IMR-90 (cell line): ENCODE data around the gene PIEZO1. TPM values are rescaled to one million over a fixed set of nuclear protein-coding genes. Genes with fewer than 3 reads are reported as not detected.

Source experiments
- ATAC-seq: fragments of 200-7000 bp; cut with Tn5 transposase; 2 replicates; pipeline ENCODE4 v1.9.1; 2020; ENCODE audit warnings: low read depth, mild to moderate bottlenecking, moderate library complexity
- BruUV-seq: library from RNA; stranded (reverse); fragments of 400-500 nt; replicated peaks from 2 replicates; lab custom pipeline; 2021; lab: Mats Ljungman, UMichigan
- CTCF ChIA-PET: fragments of 300-600 bp; formaldehyde crosslinking; extraction: SDS; loops from one replicate; lab custom pipeline; 2021; ENCODE audit warnings: antibody characterized with exemption; lab: Yijun Ruan, JAX
- POLR2A ChIA-PET: fragments of 300-600 bp; sonication (Branson Sonifier 250); formaldehyde crosslinking; loops from one replicate; lab custom pipeline; 2022; ENCODE audit warnings: antibody characterized with exemption; ENCODE audit not compliant: unreplicated experiment; lab: Charles Lee
- DNase-seq: peaks from one replicate; pipeline ENCODE4 v3.0.0; 2013
- H2AFZ ChIP-seq: replicated peaks from 2 replicates; pipeline ENCODE3; 2013; ENCODE audit warnings: low read length, mild to moderate bottlenecking; ENCODE audit not compliant: poor library complexity
- H2AK5ac ChIP-seq: 2 replicates; pipeline ENCODE4 v1.6.1; 2013; ENCODE audit warnings: low read depth, low read length, inconsistent platforms
- H2AK9ac ChIP-seq: replicated peaks from 2 replicates; pipeline ENCODE3; 2013; ENCODE audit warnings: mild to moderate bottlenecking, low read depth, low read length, moderate library complexity; ENCODE audit not compliant: poor library complexity
- H2BK120ac ChIP-seq: 2 replicates; pipeline ENCODE4 v1.6.1; 2013; ENCODE audit warnings: low read depth, low read length, inconsistent platforms
- H2BK15ac ChIP-seq: 3 replicates; pipeline ENCODE4 v1.6.1; 2013; ENCODE audit warnings: low read depth, low read length, inconsistent platforms
- H2BK20ac ChIP-seq: 2 replicates; pipeline ENCODE4 v1.6.1; 2013; ENCODE audit warnings: low read depth, mild to moderate bottlenecking, inconsistent platforms, low read length, moderate library complexity
- H2BK5ac ChIP-seq: 2 replicates; pipeline ENCODE4 v1.6.1; 2013; ENCODE audit warnings: mild to moderate bottlenecking, low read depth, low read length, inconsistent platforms; ENCODE audit not compliant: poor library complexity, severe bottlenecking
- H3K14ac ChIP-seq: replicated peaks from 2 replicates; pipeline ENCODE4 v1.6.1; 2013; ENCODE audit warnings: low read depth, low read length, inconsistent platforms
- H3K18ac ChIP-seq: 2 replicates; pipeline ENCODE4 v1.6.1; 2013; ENCODE audit warnings: low read depth, low read length, control low read depth
- H3K23ac ChIP-seq: 2 replicates; pipeline ENCODE4 v1.6.1; 2013; ENCODE audit warnings: low read depth, low read length, inconsistent platforms
- H3K27ac ChIP-seq: 2 replicates; pipeline ENCODE4 v1.5.1; 2013; ENCODE audit warnings: mild to moderate bottlenecking, control low read depth, low read length; ENCODE audit not compliant: insufficient read depth
- H3K27me3 ChIP-seq: 2 replicates; pipeline ENCODE4 v1.6.1; 2013; ENCODE audit warnings: low read length; ENCODE audit not compliant: control insufficient read depth, insufficient read depth
- H3K36me3 ChIP-seq: 2 replicates; pipeline ENCODE4 v1.6.1; 2013; ENCODE audit warnings: low read length, mixed read lengths; ENCODE audit not compliant: control insufficient read depth, insufficient read depth
- H3K4ac ChIP-seq: 2 replicates; pipeline ENCODE4 v1.6.1; 2013; ENCODE audit warnings: low read depth, low read length, inconsistent platforms
- H3K4me1 ChIP-seq: 2 replicates; pipeline ENCODE4 v1.6.1; 2013; ENCODE audit warnings: low read length, mixed read lengths; ENCODE audit not compliant: control insufficient read depth, insufficient read depth
- H3K4me2 ChIP-seq: 2 replicates; pipeline ENCODE4 v1.6.1; 2013; ENCODE audit warnings: low read depth, mild to moderate bottlenecking, control low read depth, low read length, moderate library complexity
- H3K4me3 ChIP-seq: 2 replicates; pipeline ENCODE4 v1.5.1; 2013; ENCODE audit warnings: low read depth, mild to moderate bottlenecking, control low read depth, low read length, moderate library complexity; ENCODE audit not compliant: insufficient read depth
- H3K56ac ChIP-seq: 2 replicates; pipeline ENCODE4 v1.6.1; 2013; ENCODE audit warnings: low read length, inconsistent platforms; ENCODE audit not compliant: insufficient read depth; ENCODE audit errors: extremely low read depth
- H3K79me1 ChIP-seq, 2 experiments: 2 replicates each; pipeline ENCODE4 v1.6.1; 2013; ENCODE audit warnings: low read length in 2 of 2, inconsistent platforms in 1 of 2, low read depth in 1 of 2
- H3K9ac ChIP-seq: 2 replicates; pipeline ENCODE4 v1.6.1; 2013; ENCODE audit warnings: low read depth, low read length, control low read depth
- H3K9me1 ChIP-seq: 2 replicates; pipeline ENCODE4 v1.6.1; 2013; ENCODE audit warnings: low read length, inconsistent platforms; ENCODE audit not compliant: insufficient read depth
- H3K9me3 ChIP-seq: 2 replicates; pipeline ENCODE4 v1.6.1; 2013; ENCODE audit warnings: low read length; ENCODE audit not compliant: control insufficient read depth, insufficient read depth
- H4K20me1 ChIP-seq: 2 replicates; pipeline ENCODE4 v1.6.1; 2013; ENCODE audit warnings: low read length, inconsistent platforms; ENCODE audit not compliant: insufficient read depth
- H4K5ac ChIP-seq: 2 replicates; pipeline ENCODE4 v1.6.1; 2013; ENCODE audit warnings: mild to moderate bottlenecking, low read depth, low read length, control low read depth
- H4K8ac ChIP-seq, 2 experiments: 2 replicates each; pipeline ENCODE4 v1.6.1; 2013; ENCODE audit warnings: low read depth in 2 of 2, low read length in 2 of 2, control low read depth in 1 of 2, inconsistent platforms in 1 of 2
- H4K91ac ChIP-seq: 2 replicates; pipeline ENCODE4 v1.6.1; 2013; ENCODE audit warnings: low read depth, low read length, inconsistent platforms; ENCODE audit not compliant: insufficient read depth
- CEBPB ChIP-seq: IDR thresholded peaks from 2 replicates; pipeline ENCODE4 v1.6.1; 2012; ENCODE audit warnings: low read depth, low read length, improper control_type of control experiment
- ELK1 ChIP-seq: fragments of 150-350 bp; IDR thresholded peaks from 2 replicates; pipeline ENCODE4 v1.6.1; 2016; ENCODE audit warnings: low read depth, mild to moderate bottlenecking, low read length, moderate library complexity, borderline replicate concordance
- FOS ChIP-seq: fragments of 150-350 bp; IDR thresholded peaks from 2 replicates; pipeline ENCODE4 v1.6.1; 2016; ENCODE audit warnings: low read depth, low read length
- MAZ ChIP-seq: IDR thresholded peaks from 2 replicates; pipeline ENCODE4 v1.6.1; 2012; ENCODE audit warnings: low read depth, mild to moderate bottlenecking, low read length, improper control_type of control experiment, moderate library complexity, borderline replicate concordance
- POLR2A ChIP-seq: IDR thresholded peaks from 2 replicates; pipeline ENCODE4 v1.6.1; 2012; ENCODE audit warnings: mild to moderate bottlenecking, low read depth, low read length
- RAD21 ChIP-seq: IDR thresholded peaks from 2 replicates; pipeline ENCODE4 v1.6.1; 2012; ENCODE audit warnings: low read length, improper control_type of control experiment
- RFX5 ChIP-seq: IDR thresholded peaks from 2 replicates; pipeline ENCODE4 v1.8.0; 2012; ENCODE audit warnings: low read depth, mild to moderate bottlenecking, low read length, moderate library complexity
- WGBS, 2 experiments: methylation state at CpG; one replicate each; pipeline versions ENCODE4 v1.1.5 to v1.1.7; 2013; ENCODE audit warnings: missing lambda C conversion rate in 2 of 2; ENCODE audit not compliant: insufficient read length in 1 of 2; ENCODE audit errors: extremely low coverage in 2 of 2; 5-methylcytosine and 5-hydroxymethylcytosine counted together
- dilution Hi-C: fragments of 300-500 bp; cut with HindIII; formaldehyde crosslinking; loops from one replicate; pipeline ENCODE4 v1.14.3; 2018; ENCODE audit warnings: low sequenced_read_pairs; ENCODE audit not compliant: unreplicated experiment
- in situ Hi-C: fragments of 300-500 bp; cut with MboI; formaldehyde crosslinking; loops from 3 replicates; pipeline ENCODE4 v1.14.3; 2019; ENCODE audit warnings: low sequenced_read_pairs, inconsistent platforms, mixed read lengths
- intact Hi-C: fragments of 100-400 bp; cut with micrococcal nuclease; formaldehyde crosslinking; loops from 2 replicates; pipeline ENCODE4 v1.10.0; 2022
- polyA plus RNA-seq, 3 experiments: library from polyadenylated mRNA; depleted of rRNA; stranded (reverse); fragments of >200 nt; gene quantifications; 2 replicates each; pipeline ENCODE4 v1.2.3, GENCODE V29; 2012; ENCODE audit warnings: low replicate concordance in 1 of 3
- total RNA-seq: library from RNA; depleted of rRNA; stranded (reverse); fragments of >200 nt; gene quantifications from 2 replicates; pipeline ENCODE4 v1.2.3, GENCODE V29; 2012

The PIEZO1 gene
- total and polyA plus RNA-seq, 2 of the 4 experiments (the other 2 are of a cell fraction) = 36.2 to 372 TPM

DNA sequence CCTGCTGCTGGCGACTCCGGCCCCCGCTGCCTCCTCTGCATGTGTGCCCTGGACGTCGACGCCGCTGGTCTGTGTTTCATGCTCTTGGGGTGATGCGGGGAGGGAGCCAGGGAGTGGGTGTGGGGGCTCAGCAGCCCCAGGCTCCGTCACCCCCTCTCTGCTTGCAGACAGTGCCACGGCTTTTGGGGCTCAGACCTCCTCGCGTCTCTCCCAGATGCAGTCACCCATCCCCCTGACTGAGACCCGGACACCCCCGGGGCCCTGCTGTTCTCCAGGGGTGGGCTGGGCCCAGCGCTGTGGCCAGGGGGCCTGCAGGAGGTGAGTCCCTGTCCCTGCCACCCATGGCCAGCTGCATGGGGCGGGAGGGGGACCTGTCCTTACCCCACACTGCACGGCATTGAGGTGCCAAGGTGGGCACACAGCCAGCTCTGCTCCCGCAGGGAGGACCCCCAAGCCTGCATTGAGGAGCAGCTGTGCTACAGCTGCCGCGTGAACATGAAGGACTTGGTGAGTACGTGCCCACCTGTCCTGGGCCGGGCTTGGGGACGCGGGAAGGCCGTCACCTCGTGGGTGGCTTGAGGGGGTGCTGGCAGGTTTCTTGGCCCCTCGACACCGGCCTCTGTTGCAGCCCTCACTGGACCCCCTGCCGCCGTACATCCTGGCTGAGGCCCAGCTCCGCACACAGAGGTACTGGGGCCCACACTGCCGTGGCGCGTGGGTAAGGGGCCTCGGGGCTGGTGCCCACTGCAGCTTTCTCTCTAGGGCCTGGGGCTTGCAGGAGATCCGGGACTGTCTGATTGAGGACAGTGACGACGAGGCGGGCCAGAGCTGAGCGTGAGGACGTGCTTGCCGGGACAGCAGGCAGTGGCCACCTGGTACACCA, 70.4 kb downstream of the PIEZO1 start:
- no peaks in the 10 kb centered on the region for H3K27me3 ChIP-seq
- H2AK9ac ChIP-seq = no peak overlapping the region
- TF ChIP-seq RAD21 (no peak), FOS (no peak), CEBPB (no peak), RFX5 (no peak), MAZ (no peak), ELK1 (no peak), POLR2A (no peak)
- in situ Hi-C loops = no loop called here
- CTCF ChIA-PET = interaction anchor here (0.5 kb wide), 1 partner anchor 9 kb away, joined by 6 read pairs; no protein-coding TSS in a partner anchor
- no peak overlapping the region for H3K14ac ChIP-seq
- BruUV-seq = no TSS peak
- H4K8ac ChIP-seq = no peak overlapping the region
- H2AK5ac ChIP-seq = no peak overlapping the region
- no peak overlapping the region for H3K4ac ChIP-seq
- no peak overlapping the region for H2AFZ ChIP-seq
- dilution Hi-C loops = no loop called here
- H3K79me1 ChIP-seq = peaks cover 8 to 42% of the 10 kb centered on the region in 2 experiments; a peak in 2 of 4 replicates
- no peak overlapping the region for H2BK5ac ChIP-seq
- H4K20me1 ChIP-seq = peaks cover 41% of the 10 kb centered on the region
- H3K36me3 ChIP-seq = peaks cover 64% of the 10 kb centered on the region
- intact Hi-C loops = no loop called here
- no peak overlapping the region for H2BK20ac ChIP-seq
- WGBS, 2 experiments = 91% methylated on average over 13 of the region's 42 CpGs; no CpG with 5 or more reads in 1 of the 2 experiments
- no peaks in the 10 kb centered on the region for H3K9me3 ChIP-seq
- no peak overlapping the region for H2BK120ac ChIP-seq
- no peak overlapping the region for H3K4me3 ChIP-seq
- ATAC-seq = no peak
- H3K23ac ChIP-seq = no peak overlapping the region
- POLR2A ChIA-PET = no interaction called here
- no peaks in the 10 kb centered on the region for H3K4me1 ChIP-seq
- H3K27ac ChIP-seq = no peak overlapping the region
- no peak overlapping the region for H4K5ac ChIP-seq
- H3K56ac ChIP-seq = no peak overlapping the region
- H2BK15ac ChIP-seq = no peak overlapping the region
- H3K18ac ChIP-seq = no peak overlapping the region
- H3K9ac ChIP-seq = no peak overlapping the region
- no peak for DNase-seq
- no peak overlapping the region for H3K4me2 ChIP-seq
- no peaks in the 10 kb centered on the region for H3K9me1 ChIP-seq
- no peak overlapping the region for H4K91ac ChIP-seq
